ENCODE results near the gene CACUL1.

Gene CACUL1

DNA sequence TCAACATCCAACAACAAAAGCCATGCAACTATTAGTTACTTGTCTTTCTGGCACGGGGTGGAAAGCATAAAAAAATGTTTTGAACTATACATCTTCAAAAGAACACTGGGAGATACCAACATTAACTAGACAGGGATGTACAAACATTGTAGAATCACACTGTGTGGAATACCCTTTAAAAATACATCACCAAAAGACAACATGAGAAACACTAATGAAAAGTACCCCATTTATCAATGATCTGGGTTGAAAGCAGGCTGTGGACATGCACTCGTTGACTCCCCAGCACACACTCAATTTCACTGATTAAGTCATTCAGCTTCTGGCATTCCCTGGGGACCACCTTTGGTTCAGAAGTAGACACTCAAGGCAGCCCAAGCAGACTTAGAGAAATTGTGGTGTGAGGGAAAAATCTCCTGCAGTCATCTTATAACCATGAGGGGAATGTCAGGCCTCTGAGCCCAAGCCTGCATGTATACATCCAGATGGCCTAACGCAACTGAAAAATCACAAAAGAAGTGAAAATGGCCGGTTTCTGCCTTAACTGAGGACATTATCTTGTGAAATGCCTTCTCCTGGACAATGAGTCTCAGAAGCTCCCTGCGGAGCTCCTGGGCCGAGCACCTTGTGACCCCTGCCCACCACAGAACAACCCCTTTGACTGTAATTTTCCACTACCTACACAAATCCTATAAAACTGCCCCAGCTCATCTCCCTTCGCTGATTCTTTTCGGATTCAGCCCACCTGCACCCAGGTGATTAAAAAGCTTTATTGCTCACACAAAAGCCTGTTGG, 53.0 kb downstream of the CACUL1 start:
- Histone ChIP-seq H3K27me3 (ENCODE audit: control insufficient read depth, insufficient read depth, low read length) (no peaks in the 10 kb centered on the region), H3K9me3 (ENCODE audit: control insufficient read depth, insufficient read depth, low read length) (no peaks in the 10 kb centered on the region), H3K4me3 (ENCODE audit: low read depth, low read length) (no peak overlapping the region), H3K36me3 (ENCODE audit: control insufficient read depth, insufficient read depth, low read length) (no peaks in the 10 kb centered on the region), H3K4me1 (ENCODE audit: control insufficient read depth, insufficient read depth, low read length) (no peaks in the 10 kb centered on the region), H3K9ac (ENCODE audit: low read depth, low read length) (no peak overlapping the region)

GRCh38 chr10:118698421-118698820, 56.3 kb downstream of the CACUL1 start:
- Histone ChIP-seq H3K36me3 (ENCODE audit: control insufficient read depth, insufficient read depth, low read length) (no peaks in the 10 kb centered on the region), H3K9me3 (ENCODE audit: control insufficient read depth, insufficient read depth, low read length) (no peaks in the 10 kb centered on the region), H3K9ac (ENCODE audit: low read depth, low read length) (no peak overlapping the region), H3K4me1 (ENCODE audit: control insufficient read depth, insufficient read depth, low read length) (no peaks in the 10 kb centered on the region), H3K27me3 (ENCODE audit: control insufficient read depth, insufficient read depth, low read length) (no peaks in the 10 kb centered on the region), H3K4me3 (ENCODE audit: low read depth, low read length) (no peak overlapping the region)

DNA sequence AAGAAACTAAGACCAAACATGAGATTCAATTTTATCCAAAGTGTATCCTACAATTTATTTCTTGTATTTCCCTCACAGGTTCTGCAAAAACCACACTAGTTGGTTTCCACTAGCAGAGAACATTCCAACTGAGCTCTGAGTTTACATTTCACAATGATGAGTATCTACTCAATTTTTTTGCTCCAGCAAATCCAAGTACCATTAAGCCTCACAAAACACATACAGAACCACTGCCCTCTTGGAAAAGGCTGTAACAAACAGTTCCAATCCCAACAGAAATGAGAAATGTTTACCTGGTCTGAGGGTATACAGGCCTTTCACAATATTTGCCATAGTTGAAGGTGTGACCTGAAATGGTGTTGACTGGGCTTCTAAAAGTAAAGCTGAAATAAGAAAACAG, 59.9 kb downstream of the CACUL1 start:
- Histone ChIP-seq H3K4me1 (ENCODE audit: control insufficient read depth, insufficient read depth, low read length) (no peaks in the 10 kb centered on the region), H3K9ac (ENCODE audit: low read depth, low read length) (no peak overlapping the region), H3K4me3 (ENCODE audit: low read depth, low read length) (no peak overlapping the region), H3K9me3 (ENCODE audit: control insufficient read depth, insufficient read depth, low read length) (no peaks in the 10 kb centered on the region), H3K36me3 (ENCODE audit: control insufficient read depth, insufficient read depth, low read length) (no peaks in the 10 kb centered on the region), H3K27me3 (ENCODE audit: control insufficient read depth, insufficient read depth, low read length) (no peaks in the 10 kb centered on the region)

GRCh38 chr10:118692872-118693271, 61.9 kb downstream of the CACUL1 start:
- Histone ChIP-seq H3K4me1 (ENCODE audit: control insufficient read depth, insufficient read depth, low read length) (no peaks in the 10 kb centered on the region), H3K9ac (ENCODE audit: low read depth, low read length) (no peak overlapping the region), H3K27me3 (ENCODE audit: control insufficient read depth, insufficient read depth, low read length) (no peaks in the 10 kb centered on the region), H3K9me3 (ENCODE audit: control insufficient read depth, insufficient read depth, low read length) (no peaks in the 10 kb centered on the region), H3K4me3 (ENCODE audit: low read depth, low read length) (no peak overlapping the region), H3K36me3 (ENCODE audit: control insufficient read depth, insufficient read depth, low read length) (no peaks in the 10 kb centered on the region)

GRCh38 chr10:118689070-118689858, 65.5 kb downstream of the CACUL1 start:
- Histone ChIP-seq H3K36me3 (ENCODE audit: control insufficient read depth, insufficient read depth, low read length) (no peaks in the 10 kb centered on the region), H3K4me1 (ENCODE audit: control insufficient read depth, insufficient read depth, low read length) (no peaks in the 10 kb centered on the region), H3K9ac (ENCODE audit: low read depth, low read length) (no peak overlapping the region), H3K9me3 (ENCODE audit: control insufficient read depth, insufficient read depth, low read length) (no peaks in the 10 kb centered on the region), H3K4me3 (ENCODE audit: low read depth, low read length) (no peak overlapping the region), H3K27me3 (ENCODE audit: control insufficient read depth, insufficient read depth, low read length) (no peaks in the 10 kb centered on the region)

DNA sequence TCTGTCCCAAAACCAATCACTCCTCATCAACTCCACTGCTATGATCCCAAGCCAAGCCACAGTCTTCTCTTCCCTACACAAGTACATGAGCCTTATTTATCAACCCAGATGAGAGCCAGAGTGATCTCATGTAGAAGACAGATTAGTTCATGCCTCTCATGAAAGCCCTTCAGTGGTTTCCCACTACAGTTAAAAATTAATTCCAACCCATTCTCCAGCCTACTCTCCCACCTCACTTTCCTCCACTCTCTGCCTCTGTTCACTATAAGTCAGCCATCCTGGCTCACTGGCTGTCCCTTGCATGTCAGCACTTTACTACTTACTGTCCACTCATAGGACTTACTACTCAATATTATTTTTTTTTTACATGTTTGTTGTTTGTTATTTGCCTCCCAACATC, 67.3 kb downstream of the CACUL1 start:
- Histone ChIP-seq H3K9me3 (ENCODE audit: control insufficient read depth, insufficient read depth, low read length) (no peaks in the 10 kb centered on the region), H3K36me3 (ENCODE audit: control insufficient read depth, insufficient read depth, low read length) (no peaks in the 10 kb centered on the region), H3K27me3 (ENCODE audit: control insufficient read depth, insufficient read depth, low read length) (no peaks in the 10 kb centered on the region), H3K4me1 (ENCODE audit: control insufficient read depth, insufficient read depth, low read length) (no peaks in the 10 kb centered on the region), H3K4me3 (ENCODE audit: low read depth, low read length) (no peak overlapping the region), H3K9ac (ENCODE audit: low read depth, low read length) (no peak overlapping the region)

DNA sequence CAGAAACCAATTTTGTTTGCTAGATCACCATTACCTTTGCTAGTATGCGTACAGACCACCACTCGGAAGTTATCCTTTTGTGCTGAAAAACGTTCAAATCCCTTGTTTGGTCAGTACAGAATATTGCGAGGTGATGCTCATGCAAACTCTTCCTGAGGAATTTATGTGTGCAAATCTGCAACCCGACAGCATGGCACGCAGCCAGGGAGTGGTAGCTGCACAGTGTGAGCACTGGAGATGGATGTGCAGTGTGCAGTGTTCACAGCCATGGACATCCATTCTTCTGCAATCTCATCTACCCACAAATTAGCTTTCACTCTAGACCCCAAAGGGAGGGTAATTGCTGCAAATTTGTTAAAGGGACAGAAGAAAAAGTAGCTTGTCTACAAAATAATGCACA, 72.2 kb downstream of the CACUL1 start:
- Histone ChIP-seq H3K4me1 (ENCODE audit: control insufficient read depth, insufficient read depth, low read length) (no peaks in the 10 kb centered on the region), H3K9me3 (ENCODE audit: control insufficient read depth, insufficient read depth, low read length) (no peaks in the 10 kb centered on the region), H3K36me3 (ENCODE audit: control insufficient read depth, insufficient read depth, low read length) (no peaks in the 10 kb centered on the region), H3K4me3 (ENCODE audit: low read depth, low read length) (no peak overlapping the region), H3K27me3 (ENCODE audit: control insufficient read depth, insufficient read depth, low read length) (no peaks in the 10 kb centered on the region), H3K9ac (ENCODE audit: low read depth, low read length) (no peak overlapping the region)

DNA sequence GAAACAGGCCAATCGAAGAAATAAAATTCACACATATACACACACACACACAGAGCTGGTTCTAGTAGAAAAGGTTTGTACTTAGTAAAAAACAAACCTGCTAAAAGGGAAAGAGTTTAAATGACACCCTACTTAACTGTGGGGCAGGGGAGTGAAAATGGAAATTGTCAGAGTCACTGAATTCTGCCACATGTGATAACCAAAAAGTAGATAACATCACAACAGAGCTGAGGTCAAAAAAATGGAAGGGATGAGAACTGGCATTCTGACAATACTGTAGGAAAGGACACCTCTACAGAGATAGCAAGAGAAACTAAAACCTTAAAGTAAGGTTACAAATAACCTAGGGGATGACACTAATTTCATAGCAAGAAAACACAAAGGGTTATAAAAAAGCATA, 74.6 kb downstream of the CACUL1 start:
- no peak overlapping the region for H3K9ac ChIP-seq (ENCODE audit: low read depth, low read length)

DNA sequence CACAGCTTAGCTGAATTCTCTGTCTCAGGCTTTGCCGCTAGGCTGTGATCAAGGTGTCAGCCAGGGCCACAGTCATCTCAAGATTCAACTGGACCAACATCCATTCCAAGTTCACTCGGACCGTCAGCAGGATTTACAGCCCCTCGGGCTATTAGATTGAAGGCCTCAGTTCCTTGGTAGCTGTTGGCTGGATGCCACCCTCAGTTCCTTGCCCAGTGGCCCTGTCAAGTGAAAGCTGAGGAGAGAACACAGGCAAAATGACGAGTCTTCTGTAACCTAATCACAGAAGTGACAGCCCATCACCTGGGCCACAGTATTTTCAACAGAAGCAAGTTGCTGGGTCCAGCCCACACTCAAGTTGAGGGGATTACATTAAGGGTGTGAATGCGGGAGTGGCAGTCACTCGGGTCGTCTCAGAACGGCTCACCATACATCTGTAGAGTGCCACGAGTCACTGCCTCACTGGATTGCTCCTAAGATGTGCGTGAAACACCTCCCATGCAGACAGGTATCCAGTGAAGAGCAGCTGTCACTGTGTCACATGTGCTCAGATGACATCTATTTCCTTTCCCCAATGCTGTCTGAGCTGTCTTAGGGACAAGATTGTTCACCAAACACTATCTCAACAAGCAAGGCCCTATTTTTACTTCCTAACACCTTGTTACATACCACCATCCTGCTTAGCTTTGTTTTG, 80.4 kb downstream of the CACUL1 start:
- Histone ChIP-seq H3K4me3 (ENCODE audit: low read depth, low read length) (no peak overlapping the region), H3K9ac (ENCODE audit: low read depth, low read length) (no peak overlapping the region), H3K9me3 (ENCODE audit: control insufficient read depth, insufficient read depth, low read length) (no peaks in the 10 kb centered on the region), H3K27me3 (ENCODE audit: control insufficient read depth, insufficient read depth, low read length) (no peaks in the 10 kb centered on the region), H3K36me3 (ENCODE audit: control insufficient read depth, insufficient read depth, low read length) (no peaks in the 10 kb centered on the region), H3K4me1 (ENCODE audit: control insufficient read depth, insufficient read depth, low read length) (no peaks in the 10 kb centered on the region)

More for the DNA sequence above, 74.6 kb downstream of the CACUL1 start:
- Histone ChIP-seq H3K4me1 (ENCODE audit: control insufficient read depth, insufficient read depth, low read length) (no peaks in the 10 kb centered on the region), H3K9me3 (ENCODE audit: control insufficient read depth, insufficient read depth, low read length) (no peaks in the 10 kb centered on the region), H3K36me3 (ENCODE audit: control insufficient read depth, insufficient read depth, low read length) (no peaks in the 10 kb centered on the region), H3K27me3 (ENCODE audit: control insufficient read depth, insufficient read depth, low read length) (no peaks in the 10 kb centered on the region), H3K4me3 (ENCODE audit: low read depth, low read length) (no peak overlapping the region)

DNA sequence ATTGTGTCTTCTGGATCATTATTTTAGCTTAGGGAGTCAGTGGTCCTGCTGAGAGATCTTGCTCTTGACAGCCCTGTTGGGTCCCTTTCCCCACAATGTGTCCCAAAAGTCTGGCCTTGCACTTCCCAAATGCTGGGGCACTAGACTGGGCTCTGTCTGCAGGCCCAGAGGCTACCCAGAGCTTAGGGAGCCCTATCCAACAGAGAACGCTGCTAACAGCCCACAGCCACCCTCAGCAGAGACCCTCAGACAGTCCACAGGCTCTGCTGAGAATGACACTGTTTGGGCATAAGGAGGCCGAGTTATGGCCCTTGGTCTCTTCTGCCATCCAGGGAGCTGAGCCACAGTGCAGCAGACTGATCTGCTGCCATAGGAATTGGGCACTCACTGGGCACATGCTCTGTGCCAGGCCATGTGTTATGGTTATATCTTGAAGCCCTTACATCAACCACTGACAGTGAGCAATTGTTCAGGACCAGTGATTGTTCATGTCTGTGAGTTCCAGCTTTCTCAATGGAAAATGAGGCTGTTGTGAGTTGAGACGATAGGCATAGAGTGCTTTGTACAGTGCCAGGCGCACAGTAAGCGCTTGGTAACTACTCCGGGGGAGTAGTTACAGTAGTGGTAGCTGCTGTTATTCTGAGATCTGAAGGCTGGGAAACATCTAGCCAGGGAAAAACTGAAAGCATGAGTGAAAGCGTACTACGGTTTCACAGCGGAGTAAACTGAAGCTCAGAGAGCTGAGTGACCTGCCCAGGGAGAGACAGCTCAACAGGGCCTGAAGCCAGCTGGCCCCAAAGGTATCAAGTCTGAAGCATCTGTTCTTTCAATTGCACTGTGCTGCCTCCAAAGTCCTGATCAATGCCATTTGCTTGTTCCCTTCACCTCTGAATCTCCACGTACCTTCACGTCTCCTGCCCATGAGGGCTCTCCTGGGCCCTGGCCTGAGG, 81.7 kb downstream of the CACUL1 start:
- no peaks in the 10 kb centered on the region for H3K9me3 ChIP-seq (ENCODE audit: control insufficient read depth, insufficient read depth, low read length)
- no peaks in the 10 kb centered on the region for H3K27me3 ChIP-seq (ENCODE audit: control insufficient read depth, insufficient read depth, low read length)
- no peaks in the 10 kb centered on the region for H3K4me1 ChIP-seq (ENCODE audit: control insufficient read depth, insufficient read depth, low read length)
- no peak overlapping the region for H3K9ac ChIP-seq (ENCODE audit: low read depth, low read length)
- H3K36me3 ChIP-seq (ENCODE audit: control insufficient read depth, insufficient read depth, low read length): no peaks in the 10 kb centered on the region
- H3K4me3 ChIP-seq (ENCODE audit: low read depth, low read length): no peak overlapping the region

GRCh38 chr10:118672153-118672552, 82.6 kb downstream of the CACUL1 start:
- Histone ChIP-seq H3K9me3 (ENCODE audit: control insufficient read depth, insufficient read depth, low read length) (no peaks in the 10 kb centered on the region), H3K9ac (ENCODE audit: low read depth, low read length) (no peak overlapping the region), H3K36me3 (ENCODE audit: control insufficient read depth, insufficient read depth, low read length) (no peaks in the 10 kb centered on the region), H3K4me3 (ENCODE audit: low read depth, low read length) (no peak overlapping the region), H3K4me1 (ENCODE audit: control insufficient read depth, insufficient read depth, low read length) (no peaks in the 10 kb centered on the region), H3K27me3 (ENCODE audit: control insufficient read depth, insufficient read depth, low read length) (no peaks in the 10 kb centered on the region)
